Measurements from ENCODE around the gene DACH2. TPM values are rescaled to one million over a fixed set of nuclear protein-coding genes. Genes with fewer than 3 reads are reported as not detected.

The DACH2 gene
- total RNA-seq, 1 donor from 2014 or later, result not detected

DNA sequence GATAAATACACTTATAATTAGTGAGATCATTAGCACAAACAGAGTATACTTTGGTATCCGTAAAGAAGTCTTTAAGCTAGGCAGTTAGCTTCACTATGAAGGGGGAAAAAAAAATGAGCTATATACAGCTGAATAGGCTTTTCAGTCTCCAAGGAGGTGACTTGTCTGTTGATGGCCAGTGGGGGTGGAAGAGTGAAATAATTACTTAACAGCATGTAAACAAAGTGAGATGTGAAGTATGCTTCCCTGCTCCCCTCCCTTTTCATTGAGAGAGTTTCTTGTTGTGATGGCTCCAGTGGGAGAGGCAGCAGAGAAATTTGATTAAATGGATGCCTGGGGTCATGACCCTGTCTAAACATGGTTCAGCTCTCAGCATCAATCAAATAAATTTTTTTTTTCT lies 180.9 kb downstream of the DACH2 start:
- no peak overlapping the region for H3K27ac Mint-ChIP-seq (ENCODE audit: unreplicated experiment)

DNA sequence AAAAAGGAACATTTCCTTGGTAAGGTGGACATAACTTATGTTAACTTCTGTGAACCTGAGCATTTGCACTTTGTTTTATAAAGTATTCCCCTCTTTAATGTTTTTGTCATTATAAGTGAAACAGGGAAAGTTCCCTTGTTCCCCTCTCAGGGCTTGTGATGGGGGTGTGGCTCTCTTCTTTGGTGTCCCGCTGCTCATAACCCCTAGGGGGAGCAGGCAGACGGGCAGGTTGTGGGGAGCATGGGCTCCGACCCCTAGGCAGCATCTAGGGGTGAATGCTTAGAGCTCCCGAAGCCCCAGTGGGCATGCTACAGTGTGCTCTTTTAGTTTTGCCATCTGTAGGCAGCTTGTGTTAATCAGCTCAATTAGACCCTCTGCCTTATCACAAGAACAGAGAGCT lies 200.4 kb downstream of the DACH2 start:
- H3K36me3 Mint-ChIP-seq (ENCODE audit: unreplicated experiment), result no peaks in the 10 kb centered on the region
- H3K27me3 Mint-ChIP-seq (ENCODE audit: unreplicated experiment), result no peaks in the 10 kb centered on the region
- no peak for DNase-seq (ENCODE audit: extremely low spot score, unreplicated experiment)
- TF ChIP-seq, protein P1, sequence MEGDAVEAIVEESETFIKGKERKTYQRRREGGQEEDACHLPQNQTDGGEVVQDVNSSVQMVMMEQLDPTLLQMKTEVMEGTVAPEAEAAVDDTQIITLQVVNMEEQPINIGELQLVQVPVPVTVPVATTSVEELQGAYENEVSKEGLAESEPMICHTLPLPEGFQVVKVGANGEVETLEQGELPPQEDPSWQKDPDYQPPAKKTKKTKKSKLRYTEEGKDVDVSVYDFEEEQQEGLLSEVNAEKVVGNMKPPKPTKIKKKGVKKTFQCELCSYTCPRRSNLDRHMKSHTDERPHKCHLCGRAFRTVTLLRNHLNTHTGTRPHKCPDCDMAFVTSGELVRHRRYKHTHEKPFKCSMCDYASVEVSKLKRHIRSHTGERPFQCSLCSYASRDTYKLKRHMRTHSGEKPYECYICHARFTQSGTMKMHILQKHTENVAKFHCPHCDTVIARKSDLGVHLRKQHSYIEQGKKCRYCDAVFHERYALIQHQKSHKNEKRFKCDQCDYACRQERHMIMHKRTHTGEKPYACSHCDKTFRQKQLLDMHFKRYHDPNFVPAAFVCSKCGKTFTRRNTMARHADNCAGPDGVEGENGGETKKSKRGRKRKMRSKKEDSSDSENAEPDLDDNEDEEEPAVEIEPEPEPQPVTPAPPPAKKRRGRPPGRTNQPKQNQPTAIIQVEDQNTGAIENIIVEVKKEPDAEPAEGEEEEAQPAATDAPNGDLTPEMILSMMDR (IDR thresholded peaks at IDR 0.05), result no peak
- no peaks in the 10 kb centered on the region for H3K4me1 Mint-ChIP-seq (ENCODE audit: unreplicated experiment)
- H3K4me3 Mint-ChIP-seq (ENCODE audit: unreplicated experiment), result no peak overlapping the region
- H3K27ac Mint-ChIP-seq (ENCODE audit: unreplicated experiment), result no peak overlapping the region
- peaks cover 3% of the 10 kb centered on the region for H3K9me3 Mint-ChIP-seq (ENCODE audit: unreplicated experiment)

More for the DNA sequence above, 180.9 kb downstream of the DACH2 start:
- no peak for DNase-seq (ENCODE audit: extremely low spot score, unreplicated experiment)
- no peak overlapping the region for H3K4me3 Mint-ChIP-seq (ENCODE audit: unreplicated experiment)
- no peaks in the 10 kb centered on the region for H3K27me3 Mint-ChIP-seq (ENCODE audit: unreplicated experiment)
- H3K9me3 Mint-ChIP-seq (ENCODE audit: unreplicated experiment), result peaks cover 19% of the 10 kb centered on the region
- no peaks in the 10 kb centered on the region for H3K36me3 Mint-ChIP-seq (ENCODE audit: unreplicated experiment)
- H3K4me1 Mint-ChIP-seq (ENCODE audit: unreplicated experiment), result no peaks in the 10 kb centered on the region
- TF ChIP-seq, protein P1 (IDR thresholded peaks at IDR 0.05), result no peak

DNA sequence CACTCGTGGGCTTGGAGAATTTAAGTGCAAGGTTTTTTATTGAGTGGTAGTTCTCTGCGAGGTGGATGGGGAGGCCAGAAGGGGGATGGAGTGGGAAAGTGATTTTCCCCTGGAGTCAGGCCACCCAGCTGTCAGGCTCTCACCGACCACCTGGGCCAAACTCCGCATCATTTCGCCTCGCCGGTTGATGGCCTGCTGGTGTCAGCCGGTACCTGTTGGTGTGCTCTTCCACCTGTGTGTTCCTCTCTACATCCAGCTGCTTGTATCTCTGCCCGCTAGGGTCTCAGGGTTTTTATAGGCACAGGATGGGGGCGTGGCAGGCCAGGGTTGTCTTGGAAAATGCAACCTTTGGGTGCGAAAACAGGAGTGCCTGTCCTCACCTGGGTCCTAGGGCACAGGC lies 200.9 kb downstream of the DACH2 start:
- no peak overlapping the region for H3K4me3 Mint-ChIP-seq (ENCODE audit: unreplicated experiment)
- no peak overlapping the region for H3K27ac Mint-ChIP-seq (ENCODE audit: unreplicated experiment)
- TF ChIP-seq, protein P1 (IDR thresholded peaks at IDR 0.05), result no peak
- DNase-seq (ENCODE audit: extremely low spot score, unreplicated experiment), result no peak
- H3K36me3 Mint-ChIP-seq (ENCODE audit: unreplicated experiment), result no peaks in the 10 kb centered on the region
- H3K9me3 Mint-ChIP-seq (ENCODE audit: unreplicated experiment), result peaks cover 3% of the 10 kb centered on the region
- no peaks in the 10 kb centered on the region for H3K27me3 Mint-ChIP-seq (ENCODE audit: unreplicated experiment)
- H3K4me1 Mint-ChIP-seq (ENCODE audit: unreplicated experiment), result no peaks in the 10 kb centered on the region

DNA sequence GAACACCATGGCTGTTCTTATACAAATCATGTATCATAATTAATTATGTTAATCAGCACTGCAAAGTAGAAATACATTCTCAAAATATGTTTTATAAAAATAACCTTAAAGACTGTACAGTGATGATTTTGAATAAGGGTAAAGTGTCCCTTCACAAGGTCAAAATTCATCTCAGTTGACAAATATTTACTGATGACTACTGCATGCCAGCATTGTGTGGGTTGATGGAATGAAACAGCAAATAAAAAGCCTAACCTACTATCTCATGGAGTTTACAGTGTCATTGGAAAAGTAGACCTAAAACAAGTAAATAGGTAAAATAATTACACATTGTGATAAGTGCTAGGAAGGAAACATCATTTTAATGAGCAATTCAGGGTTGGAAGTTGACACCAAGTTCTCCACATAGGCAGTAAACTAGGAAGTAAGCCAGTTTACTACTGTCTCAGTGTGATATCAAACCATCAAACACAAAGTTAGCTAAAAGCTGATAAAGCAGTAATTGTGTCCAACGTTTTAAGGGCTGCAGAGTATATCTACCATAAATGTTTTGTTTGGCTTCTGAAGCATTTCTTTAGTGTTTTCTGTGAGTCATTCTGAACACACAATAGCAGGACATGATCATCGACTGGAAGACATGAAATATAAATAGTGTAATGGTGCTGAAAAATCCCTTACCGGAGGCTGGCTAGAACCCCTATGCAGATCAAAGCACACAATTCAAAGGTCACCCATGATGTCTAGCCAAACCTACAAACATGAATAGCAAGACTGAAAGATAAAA lies 221.8 kb downstream of the DACH2 start:
- Mint-ChIP-seq H3K36me3 (ENCODE audit: unreplicated experiment) (no peaks in the 10 kb centered on the region), H3K27ac (ENCODE audit: unreplicated experiment) (no peak overlapping the region), H3K4me1 (ENCODE audit: unreplicated experiment) (no peaks in the 10 kb centered on the region), H3K4me3 (ENCODE audit: unreplicated experiment) (no peak overlapping the region), H3K27me3 (ENCODE audit: unreplicated experiment) (no peaks in the 10 kb centered on the region), H3K9me3 (ENCODE audit: unreplicated experiment) (peaks cover 5% of the 10 kb centered on the region)
- TF ChIP-seq, protein P1 (IDR thresholded peaks at IDR 0.05), result no peak
- no peak for DNase-seq (ENCODE audit: extremely low spot score, unreplicated experiment)

DNA sequence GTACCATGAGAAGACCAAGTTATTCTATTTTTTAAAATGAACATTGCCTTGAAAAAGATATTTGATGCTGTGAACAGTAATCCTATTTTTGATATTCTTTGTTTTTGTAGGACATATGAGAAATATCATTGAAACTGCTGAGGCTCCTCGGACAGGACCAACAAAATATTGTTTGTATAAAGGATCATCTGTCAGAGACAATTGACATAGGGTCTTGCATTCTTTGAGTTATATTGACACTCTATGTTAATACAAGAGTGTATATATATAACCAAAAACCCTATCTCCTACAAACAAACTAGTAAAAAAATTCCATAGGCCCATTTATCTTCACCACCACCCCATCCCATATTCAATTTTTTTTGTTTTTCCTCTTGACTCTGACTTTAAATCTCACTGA lies 222.7 kb downstream of the DACH2 start:
- no peaks in the 10 kb centered on the region for H3K4me1 Mint-ChIP-seq (ENCODE audit: unreplicated experiment)
- peaks cover 5% of the 10 kb centered on the region for H3K9me3 Mint-ChIP-seq (ENCODE audit: unreplicated experiment)
- no peaks in the 10 kb centered on the region for H3K36me3 Mint-ChIP-seq (ENCODE audit: unreplicated experiment)
- no peak overlapping the region for H3K27ac Mint-ChIP-seq (ENCODE audit: unreplicated experiment)
- no peak for DNase-seq (ENCODE audit: extremely low spot score, unreplicated experiment)
- TF ChIP-seq, protein P1 (IDR thresholded peaks at IDR 0.05), result no peak
- no peaks in the 10 kb centered on the region for H3K27me3 Mint-ChIP-seq (ENCODE audit: unreplicated experiment)
- no peak overlapping the region for H3K4me3 Mint-ChIP-seq (ENCODE audit: unreplicated experiment)

Data from osteocyte (in vitro differentiated cells).